Calu3 (cell line): Measurements from ENCODE around the gene KMT2D. TPM values are rescaled to one million over a fixed set of nuclear protein-coding genes. Genes with fewer than 3 reads are reported as not detected.

ENCODE experiments used
- BruUV-seq: library from RNA; stranded (reverse); fragments of 400-500 nt; replicated peaks from 2 replicates; lab custom pipeline; 2021; lab: Mats Ljungman, UMichigan
- CTCF ChIA-PET: fragments of 300-600 bp; sonication (Branson Sonifier 250); formaldehyde crosslinking; loops from one replicate; lab custom pipeline; 2022; ENCODE audit warnings: antibody characterized with exemption; lab: Charles Lee
- DNase-seq: peaks from one replicate; pipeline ENCODE4 v3.0.0; 2022
- H3K27ac Mint-ChIP-seq: one replicate; pipeline ENCODE4 v1.8.0; 2022; ENCODE audit warnings: mixed read lengths; ENCODE audit not compliant: unreplicated experiment
- H3K27me3 Mint-ChIP-seq: one replicate; pipeline ENCODE4 v1.8.0; 2022; ENCODE audit warnings: mixed read lengths; ENCODE audit not compliant: unreplicated experiment
- H3K36me3 Mint-ChIP-seq: one replicate; pipeline ENCODE4 v1.8.0; 2022; ENCODE audit warnings: mild to moderate bottlenecking, moderate library complexity, mixed read lengths; ENCODE audit not compliant: insufficient read depth, unreplicated experiment
- H3K4me1 Mint-ChIP-seq: one replicate; pipeline ENCODE4 v1.8.0; 2022; ENCODE audit warnings: mild to moderate bottlenecking, low read depth, mixed read lengths; ENCODE audit not compliant: unreplicated experiment
- H3K4me3 Mint-ChIP-seq: one replicate; pipeline ENCODE4 v1.8.0; 2022; ENCODE audit warnings: mild to moderate bottlenecking, low read depth, moderate library complexity, mixed read lengths; ENCODE audit not compliant: unreplicated experiment
- H3K9me3 Mint-ChIP-seq: one replicate; pipeline ENCODE4 v1.8.0; 2022; ENCODE audit warnings: low read depth, mixed read lengths; ENCODE audit not compliant: unreplicated experiment
- CTCF ChIP-seq: fragments of 200-600 bp; IDR thresholded peaks from one replicate; pipeline ENCODE4 v1.8.0; 2022; ENCODE audit warnings: antibody characterized with exemption; ENCODE audit not compliant: unreplicated experiment
- intact Hi-C: fragments of 100-400 bp; cut with micrococcal nuclease; formaldehyde crosslinking; loops from one replicate; pipeline ENCODE4 v1.10.0; 2022; ENCODE audit not compliant: unreplicated experiment
- total RNA-seq: library from RNA; stranded (reverse); gene quantifications from 2 replicates; pipeline ENCODE4 v1.2.3, GENCODE V29; 2022

Gene KMT2D
- total RNA-seq, 1 experiment from 2014 or later, result 72.9 TPM

GRCh38 chr12:49091056-49091835 is 30.7 kb upstream of the KMT2D start:
- Mint-ChIP-seq H3K4me1 (peaks cover 9% of the 10 kb centered on the region), H3K36me3 (peaks cover 10% of the 10 kb centered on the region), H3K4me3 (no peak overlapping the region), H3K27ac (no peak overlapping the region), H3K9me3 (no peaks in the 10 kb centered on the region), H3K27me3 (peaks cover 65% of the 10 kb centered on the region)
- DNase-seq, result no peak
- CTCF ChIA-PET, result interaction anchor here (0.7 to 1.8 kb wide), 4 partner anchors 9 to 712 kb away, joined by 3 to 5 read pairs (median 3); no protein-coding TSS in a partner anchor
- no peak for TF ChIP-seq CTCF
- BruUV-seq, result no TSS peak
- intact Hi-C loops, result no loop called here

- H3K27me3 Mint-ChIP-seq, result peaks cover 56% of the 10 kb centered on the region
- peaks cover 5% of the 10 kb centered on the region for H3K4me1 Mint-ChIP-seq
- CTCF ChIA-PET, result interaction anchor here (1.3 to 2.7 kb wide), 3 partner anchors 9 to 41 kb away, joined by 6 to 29 read pairs (median 6); partner anchors contain the start of gene TUBA1B
Observed at GRCh38 chr12:49089821-49090773, 29.5 kb upstream of the KMT2D start.

GRCh38 chr12:49088932-49089330 is 28.3 kb upstream of the KMT2D start:
- peaks cover 5% of the 10 kb centered on the region for H3K36me3 Mint-ChIP-seq
- BruUV-seq, result no TSS peak
- peaks cover 44% of the 10 kb centered on the region for H3K27me3 Mint-ChIP-seq
- H3K4me1 Mint-ChIP-seq, result no peaks in the 10 kb centered on the region
- no peak for TF ChIP-seq CTCF
- DNase-seq, result no peak
- intact Hi-C loops, result loop anchor here (5.0 kb wide), 1 partner anchor 33 kb away; no protein-coding TSS in a partner anchor
- CTCF ChIA-PET, result interaction anchor here (0.5 to 2.7 kb wide), 11 partner anchors 9 to 149 kb away, joined by 3 to 29 read pairs (median 6); partner anchors contain the start of genes RHEBL1 and TUBA1B
- H3K4me3 Mint-ChIP-seq, result no peak overlapping the region
- H3K27ac Mint-ChIP-seq, result no peak overlapping the region
- no peaks in the 10 kb centered on the region for H3K9me3 Mint-ChIP-seq

More at GRCh38 chr12:49089821-49090773, 29.5 kb upstream of the KMT2D start:
- Mint-ChIP-seq H3K36me3 (peaks cover 9% of the 10 kb centered on the region), H3K4me3 (peak overlapping the region; percentile 26), H3K9me3 (no peaks in the 10 kb centered on the region), H3K27ac (no peak overlapping the region)
- DNase-seq, result peak; percentile 36
- BruUV-seq, result no TSS peak
- intact Hi-C loops, result loop anchor here (5.0 kb wide), 1 partner anchor 32 kb away; no protein-coding TSS in a partner anchor
- no peak for TF ChIP-seq CTCF
